HG03139 (cell line): Measurements from ENCODE around the gene GVQW3.
A peak's percentile ranks its signal among the peaks of the same experiment; 100 is the strongest.

ENCODE experiments used
- ATAC-seq: cut with Tn5 transposase; IDR thresholded peaks from one replicate; pipeline ENCODE4 v1.9.1; 2021; ENCODE audit not compliant: unreplicated experiment

The GVQW3 gene

GRCh38 chr11:76380977-76381719 is at the start of gene GVQW3, which contains the start of gene THAP12:
TSS of gene GVQW3 (plus strand) at chr11:76381323. CDS start at chr11:76381829, 506 bp downstream.
TSS of gene THAP12 (minus strand) at chr11:76381132. CDS start at chr11:76380836, 296 bp downstream.
- ATAC-seq: peak; percentile 77

DNA sequence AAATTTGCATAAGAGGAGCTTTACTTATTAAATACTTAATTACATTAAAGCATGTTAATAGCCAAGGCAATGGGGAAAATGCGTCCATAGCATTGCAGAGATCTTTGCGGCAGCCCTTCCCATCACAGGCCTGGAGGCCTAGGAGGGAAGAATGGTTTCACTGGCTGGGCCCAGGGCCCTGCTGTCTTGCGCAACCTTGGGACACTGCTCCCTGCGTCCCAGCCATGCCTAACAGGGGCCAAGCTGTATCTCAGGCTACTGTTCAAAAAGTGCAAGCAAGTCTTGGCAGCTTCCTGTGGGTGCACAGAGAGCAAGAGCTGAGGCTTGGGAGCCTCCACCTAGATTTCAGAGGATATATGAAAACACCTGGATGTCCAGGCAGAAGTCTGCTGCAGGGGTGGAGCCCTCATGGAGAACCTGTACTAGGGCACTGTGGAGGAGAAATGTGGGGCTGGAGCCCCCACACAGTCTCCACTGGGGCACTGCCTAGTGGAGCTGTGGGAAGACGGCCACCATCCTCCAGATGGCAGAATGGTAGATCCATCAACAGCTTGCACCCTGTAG is 46.2 kb upstream of the GVQW3 start:
- no peak for ATAC-seq

DNA sequence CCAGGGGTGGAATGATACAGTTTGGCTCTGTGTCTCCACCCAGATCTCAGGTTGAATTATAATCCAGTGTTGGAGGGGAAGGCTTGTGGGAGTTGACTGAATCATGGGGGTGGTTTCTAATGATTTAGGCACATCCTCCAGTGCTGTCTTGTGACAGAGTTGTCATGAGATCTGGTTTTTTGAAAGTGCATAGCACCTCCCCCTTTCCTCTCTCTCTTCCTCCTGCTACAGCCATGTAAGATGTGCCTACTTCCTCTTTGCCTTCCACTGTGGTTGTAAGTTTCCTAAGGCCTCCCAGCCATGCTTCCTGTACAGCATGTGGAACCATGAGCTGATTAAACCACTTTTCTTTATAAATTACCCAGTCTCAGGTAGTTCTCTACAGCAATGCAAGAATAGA is 45.3 kb upstream of the GVQW3 start:
- no peak for ATAC-seq

- no peak for ATAC-seq
These were observed 44.5 kb upstream of the GVQW3 start for GRCh38 chr11:76336597-76336996.

DNA sequence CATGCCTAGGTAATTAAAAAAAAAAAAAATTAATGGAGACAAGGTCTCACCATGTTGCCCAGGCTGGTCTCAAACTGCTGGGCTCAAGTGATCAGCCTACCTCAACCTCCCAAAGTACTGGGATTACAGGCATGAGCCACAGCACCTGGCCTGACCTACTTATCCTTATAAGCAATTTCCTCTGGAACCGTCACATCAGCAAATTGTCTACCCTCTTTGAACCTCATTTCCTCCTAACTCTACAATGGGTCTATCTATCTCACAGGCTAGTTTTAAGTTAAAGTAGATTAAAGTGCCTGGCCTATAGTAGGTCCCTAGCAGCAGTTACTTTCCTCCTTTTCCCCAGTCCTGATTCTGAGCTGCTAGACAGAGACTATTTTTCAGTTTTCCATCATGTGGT is 43.7 kb upstream of the GVQW3 start:
- no peak for ATAC-seq

DNA sequence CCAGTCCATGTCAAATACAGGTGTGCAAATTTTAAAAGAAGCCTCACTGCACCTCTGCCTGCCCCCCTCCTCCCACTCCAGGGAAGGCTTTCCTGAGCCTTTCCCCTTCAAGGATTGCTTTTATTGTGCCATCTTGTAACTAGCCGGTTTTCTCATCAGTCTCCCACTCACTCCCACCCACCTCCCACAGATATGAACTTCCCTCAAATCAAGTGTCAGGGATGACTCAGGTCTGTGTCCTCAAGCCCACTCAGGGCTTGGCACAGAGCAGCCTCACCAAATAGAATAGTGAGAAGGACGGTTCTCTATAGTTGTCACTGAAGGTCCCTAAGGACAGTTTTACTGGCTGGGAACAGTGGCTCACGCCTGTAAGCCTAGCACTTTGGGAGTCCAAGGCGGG is 43.2 kb upstream of the GVQW3 start:
- no peak for ATAC-seq

- ATAC-seq: no peak
These were observed 41.9 kb upstream of the GVQW3 start for GRCh38 chr11:76339221-76339620.

DNA sequence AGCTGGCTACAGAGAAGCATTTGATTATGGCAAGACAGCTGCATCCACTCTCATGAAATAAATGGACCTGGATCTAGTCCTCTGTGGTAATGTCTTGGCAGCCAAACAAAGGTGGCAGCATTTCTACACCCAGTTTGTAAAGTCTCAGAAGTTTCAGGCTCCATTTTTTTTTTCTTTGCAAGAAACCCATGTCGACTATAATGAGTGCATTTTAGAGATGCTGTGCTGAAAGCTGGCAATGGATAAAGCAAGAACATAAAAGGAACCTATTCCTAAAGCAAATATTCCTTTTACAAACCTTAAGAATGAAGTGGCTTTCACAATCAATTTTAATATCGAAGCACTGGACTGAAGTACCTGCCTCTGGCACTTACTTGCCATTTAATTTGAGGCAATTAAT is 33.7 kb upstream of the GVQW3 start:
- ATAC-seq: no peak

DNA sequence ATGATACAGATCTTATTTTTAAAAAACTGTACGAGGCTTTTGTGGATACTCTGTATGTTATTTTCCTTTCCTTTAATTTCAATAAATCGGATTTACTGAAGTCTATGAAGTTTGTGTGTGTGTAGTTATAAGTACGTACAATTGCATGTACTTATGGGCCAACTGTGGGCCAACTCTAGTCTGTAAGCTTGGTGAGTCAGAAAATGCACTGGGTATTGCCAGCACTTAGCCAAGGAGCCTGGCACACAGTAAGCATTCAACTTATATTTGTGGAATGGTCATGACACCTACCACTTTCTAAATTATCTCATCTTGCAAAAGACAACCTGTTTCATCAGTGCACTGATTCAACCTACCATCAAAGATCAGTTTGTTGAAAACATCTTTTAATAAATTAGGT is 32.8 kb upstream of the GVQW3 start:
- no peak for ATAC-seq

DNA sequence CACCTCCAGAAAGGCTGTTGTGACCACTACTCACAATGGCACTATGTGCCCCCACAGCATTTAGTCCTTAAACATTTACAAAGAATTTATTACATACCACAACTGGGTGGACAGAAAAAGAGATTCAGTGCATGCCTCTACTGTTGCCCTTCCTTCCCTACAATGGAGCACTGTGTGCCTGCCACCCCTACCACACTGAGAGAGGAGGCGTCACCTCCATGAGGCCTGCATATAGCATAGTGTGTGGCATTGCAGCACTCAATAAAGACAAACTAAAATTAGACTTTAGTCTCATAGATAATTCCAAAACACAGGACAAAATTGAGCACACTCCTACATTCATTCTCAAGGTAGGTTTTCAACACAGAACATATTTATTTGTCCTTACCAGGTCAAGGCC is 26.0 kb upstream of the GVQW3 start:
- no peak for ATAC-seq

- ATAC-seq: no peak
These were observed 19.7 kb upstream of the GVQW3 start for GRCh38 chr11:76361374-76361773.

DNA sequence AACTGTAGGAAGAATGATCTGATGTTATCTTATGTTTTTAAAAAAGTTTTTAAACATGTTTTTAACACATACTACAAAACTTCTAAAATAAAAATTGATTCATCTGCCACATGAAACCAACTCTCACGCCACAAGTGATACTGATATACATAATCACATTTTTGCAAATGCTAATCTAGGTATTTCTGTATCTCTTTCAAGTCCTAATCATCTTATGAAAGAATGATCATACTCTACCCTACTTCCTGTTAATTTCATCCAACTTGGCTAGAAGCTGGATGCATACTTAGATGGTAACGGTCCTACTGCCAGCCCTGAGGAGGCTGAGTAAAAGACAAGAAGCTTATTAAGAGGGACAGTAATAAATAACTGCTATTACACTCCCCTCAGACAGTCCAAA is 19.3 kb upstream of the GVQW3 start:
- no peak for ATAC-seq

GRCh38 chr11:76362716-76363115 is 18.4 kb upstream of the GVQW3 start:
- no peak for ATAC-seq

- ATAC-seq: no peak
These were observed 16.0 kb upstream of the GVQW3 start for GRCh38 chr11:76365038-76365679.

GRCh38 chr11:76368490-76368889 is 12.6 kb upstream of the GVQW3 start:
- ATAC-seq: no peak

- ATAC-seq: no peak
These were observed 11.7 kb upstream of the GVQW3 start for GRCh38 chr11:76369406-76369805.

GRCh38 chr11:76371170-76371569 is 10.0 kb upstream of the GVQW3 start:
- no peak for ATAC-seq

DNA sequence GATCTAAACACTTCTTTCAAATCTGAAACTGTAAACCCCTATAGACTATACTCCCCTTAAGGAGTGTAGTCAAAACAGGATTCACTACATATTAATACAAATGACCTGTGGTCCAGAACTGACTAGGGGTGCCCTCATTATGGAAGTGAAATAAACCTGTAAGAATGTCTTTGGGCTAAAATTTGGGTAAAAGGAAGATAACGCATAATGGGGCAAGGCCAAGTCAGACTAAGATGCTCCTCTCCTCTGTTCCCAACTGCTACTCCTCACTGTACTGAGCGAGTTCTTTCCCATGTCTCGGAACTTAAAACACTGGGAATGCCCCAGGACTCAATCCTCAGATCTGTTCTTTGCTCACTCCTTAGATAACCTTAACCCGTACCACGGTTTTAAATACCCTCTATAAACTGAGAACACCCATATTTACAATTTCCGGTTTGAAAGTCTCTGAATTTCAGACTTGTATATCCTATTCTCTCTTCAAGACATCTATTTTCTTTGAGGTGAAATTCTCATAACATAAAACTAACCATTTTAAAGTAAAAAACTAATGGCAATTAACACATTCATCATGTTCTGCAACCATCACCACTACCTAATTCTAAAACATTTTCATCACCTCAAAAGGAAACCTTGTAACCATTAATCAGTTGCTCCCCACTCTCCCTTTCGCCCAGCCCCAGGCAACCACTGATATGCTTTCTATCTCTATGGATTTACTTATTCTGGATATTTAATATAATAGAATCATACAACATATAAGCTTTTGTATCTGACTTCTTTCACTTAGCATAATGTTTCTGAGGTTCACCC is 4.2 kb upstream of the GVQW3 start:
- no peak for ATAC-seq

DNA sequence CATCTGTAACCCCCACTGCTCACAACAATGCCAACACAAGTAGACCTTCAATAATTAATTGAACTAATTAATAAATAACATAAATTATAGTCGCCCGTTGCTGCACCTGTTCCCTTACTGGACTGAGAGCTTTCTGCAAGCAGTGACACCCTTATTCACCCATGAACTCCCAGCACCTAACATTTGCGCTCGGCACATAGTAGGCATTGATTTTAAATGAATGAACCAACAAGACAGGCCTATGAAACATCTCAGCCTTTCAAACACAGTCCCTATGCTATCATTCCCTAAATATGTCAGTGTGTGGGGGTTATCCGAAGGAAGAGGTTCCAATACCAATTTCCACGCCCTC is 1.3 kb upstream of the GVQW3 start:
- no peak for ATAC-seq

DNA sequence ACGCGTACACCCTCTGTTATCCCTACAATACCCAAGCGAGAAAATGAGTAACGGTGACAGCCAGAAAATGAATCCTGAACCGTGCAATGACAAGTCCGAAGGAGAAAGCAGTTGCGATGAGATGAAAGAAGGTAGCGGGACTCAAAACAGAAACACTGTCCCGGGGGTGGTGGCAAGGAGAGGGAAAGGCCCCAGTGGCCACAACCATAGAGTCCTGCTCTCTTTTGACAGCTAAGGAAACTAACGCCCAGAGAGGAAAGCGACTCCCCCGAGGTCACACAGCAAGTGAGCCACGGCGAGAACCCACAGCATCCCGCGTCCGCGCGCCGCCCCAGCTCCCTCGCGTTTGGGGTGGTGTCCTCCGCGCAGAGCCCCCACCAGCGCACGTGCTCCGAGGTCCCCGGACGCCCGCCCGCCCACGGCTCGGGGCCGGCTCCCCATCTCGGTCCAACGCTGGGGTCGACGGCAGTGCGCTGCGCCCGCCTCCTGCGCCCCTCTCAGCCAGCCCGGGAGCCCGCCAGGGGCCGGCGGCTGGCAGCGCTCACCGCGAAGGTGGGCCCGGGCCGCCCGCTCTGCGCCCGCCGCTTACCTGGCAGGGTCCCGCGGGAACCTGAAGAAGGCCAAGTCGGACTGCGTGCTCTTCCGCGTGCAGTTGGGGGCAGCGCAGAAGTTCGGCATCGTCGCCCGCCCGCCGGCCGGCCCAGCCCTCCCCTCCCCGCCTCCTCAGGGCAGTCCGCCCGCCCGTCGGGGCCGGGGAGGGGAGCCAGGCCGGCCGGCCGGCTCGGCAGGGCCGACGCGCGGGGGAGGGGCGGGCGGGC is 755 bp upstream of the GVQW3 start:
- ATAC-seq: peak; percentile 18

GRCh38 chr11:76382209-76382608 is 1.1 kb downstream of the GVQW3 start:
- ATAC-seq: no peak
